CD4-positive, alpha-beta memory T cell (primary cell): Measurements from ENCODE around the gene ABCF1. TPM values are rescaled to one million over a fixed set of nuclear protein-coding genes. Genes with fewer than 3 reads are reported as not detected.

ENCODE experiments used
- CTCF ChIA-PET: fragments of 350-600 bp; sonication (Branson Sonifier 250); formaldehyde crosslinking; loops from one replicate; lab custom pipeline; 2021; ENCODE audit warnings: inconsistent platforms; ENCODE audit not compliant: partially characterized antibody; lab: Charles Lee
- POLR2A ChIA-PET: fragments of 350-600 bp; sonication (Branson Sonifier 250); formaldehyde crosslinking; loops from one replicate; lab custom pipeline; 2021; ENCODE audit not compliant: partially characterized antibody; lab: Charles Lee
- DNase-seq, 5 donors: peaks; one replicate each; pipeline versions ENCODE4 v3.0.0 to v3.0.0-alpha.2; 2020 to 2022; ENCODE audit warnings: mixed read lengths in 1 of 5
- H3K27ac ChIP-seq: one replicate; pipeline ENCODE4 v1.7.0; 2013; ENCODE audit warnings: low read depth, low read length
- H3K27me3 ChIP-seq: 2 replicates; pipeline ENCODE4 v1.7.0; 2013; ENCODE audit warnings: mild to moderate bottlenecking, low read length, moderate library complexity; ENCODE audit not compliant: insufficient read depth
- H3K36me3 ChIP-seq: 2 replicates; pipeline ENCODE4 v1.7.0; 2013; ENCODE audit warnings: mild to moderate bottlenecking, low read length, moderate library complexity; ENCODE audit not compliant: insufficient read depth
- H3K4me1 ChIP-seq: 2 replicates; pipeline ENCODE4 v1.7.0; 2013; ENCODE audit warnings: mild to moderate bottlenecking, low read length, moderate library complexity; ENCODE audit not compliant: insufficient read depth
- H3K4me3 ChIP-seq, 2 donors: one replicate each; pipeline ENCODE4 v1.7.0; 2013; ENCODE audit warnings: low read length in 2 of 2, mild to moderate bottlenecking in 1 of 2
- H3K9me3 ChIP-seq, 2 donors: one replicate each; pipeline ENCODE4 v1.7.0; 2013; ENCODE audit warnings: low read length in 2 of 2, control low read depth in 1 of 2; ENCODE audit not compliant: control insufficient read depth in 1 of 2
- H3K27ac Mint-ChIP-seq, 7 donors: one replicate each; pipeline ENCODE4 v1.8.0; 2020 to 2021; ENCODE audit warnings: mixed read lengths in 7 of 7, mild to moderate bottlenecking in 6 of 7, inconsistent platforms in 3 of 7, moderate library complexity in 3 of 7
- H3K27me3 Mint-ChIP-seq, 2 donors: one replicate each; pipeline ENCODE4 v1.8.0; 2020 to 2021; ENCODE audit warnings: mixed read lengths in 2 of 2
- H3K36me3 Mint-ChIP-seq, 2 donors: one replicate each; pipeline ENCODE4 v1.8.0; 2020 to 2021; ENCODE audit warnings: mixed read lengths in 2 of 2, inconsistent platforms in 1 of 2, mild to moderate bottlenecking in 1 of 2
- H3K4me1 Mint-ChIP-seq, 4 donors: one replicate each; pipeline ENCODE4 v1.8.0; 2020 to 2021; ENCODE audit warnings: mixed read lengths in 4 of 4, mild to moderate bottlenecking in 1 of 4
- H3K4me3 Mint-ChIP-seq, 8 donors: one replicate each; pipeline ENCODE4 v1.8.0; 2020 to 2021; ENCODE audit warnings: mixed read lengths in 8 of 8, mild to moderate bottlenecking in 7 of 8, moderate library complexity in 6 of 8, inconsistent platforms in 3 of 8
- H3K9me3 Mint-ChIP-seq, 8 donors: one replicate each; pipeline ENCODE4 v1.8.0; 2020 to 2021; ENCODE audit warnings: mixed read lengths in 8 of 8, mild to moderate bottlenecking in 5 of 8, inconsistent platforms in 3 of 8, moderate library complexity in 1 of 8
- intact Hi-C: fragments of 100-400 bp; cut with micrococcal nuclease; formaldehyde crosslinking; loops from one replicate; pipeline ENCODE4 v1.15.1; 2023
- polyA plus RNA-seq, 2 donors: library from polyadenylated mRNA; unstranded; fragments of 300-500 nt; fragmentation: Illumina TruSeq; gene quantifications; one replicate each; pipeline ENCODE4 v1.2.3, GENCODE V29; 2021
- total RNA-seq, 2 experiments: library from RNA; stranded (reverse); gene quantifications; one replicate each; pipeline ENCODE4 v1.2.3, GENCODE V29; 2021

Gene ABCF1
- total and polyA plus RNA-seq, 4 experiments from 2014 or later = 7.5 to 66.8 (median 53.7) TPM

GRCh38 chr6:30598912-30599624 is 27.8 kb downstream of the ABCF1 start:
- Histone ChIP-seq H3K9me3 (no peaks in the 10 kb centered on the region), H3K4me1 (no peaks in the 10 kb centered on the region), H3K4me3 (no peak overlapping the region), H3K27ac (no peak overlapping the region), H3K27me3 (no peaks in the 10 kb centered on the region), H3K36me3 (peaks cover 44% of the 10 kb centered on the region)
- Mint-ChIP-seq H3K27me3 (no peaks in the 10 kb centered on the region), H3K4me1 (peaks cover 9 to 28% (median 17%) of the 10 kb centered on the region in 4 donors), H3K27ac (no peak overlapping the region), H3K36me3 (peaks cover 21 to 47% of the 10 kb centered on the region in 2 donors), H3K4me3 (no peak overlapping the region), H3K9me3 (no peaks in the 10 kb centered on the region)
- intact Hi-C loops = no loop called here
- POLR2A ChIA-PET = interaction anchor here (0.7 to 8.5 kb wide), 18 partner anchors 7 to 148 kb away, joined by 3 to 132 read pairs (median 12); partner anchors contain the start of genes ABCF1, GNL1, HLA-E and MRPS18B
- no peak for DNase-seq
- CTCF ChIA-PET = interaction anchor here (0.8 to 10.7 kb wide), 15 partner anchors 7 to 145 kb away, joined by 3 to 242 read pairs (median 12); partner anchors contain the start of gene MDC1

- H3K4me1 ChIP-seq = no peaks in the 10 kb centered on the region
- no peak overlapping the region for H3K27ac Mint-ChIP-seq
- H3K9me3 Mint-ChIP-seq = no peaks in the 10 kb centered on the region
- ChIA-PET CTCF (interaction anchor here (1.3 to 10.7 kb wide), 6 partner anchors 14 to 131 kb away, joined by 6 to 242 read pairs (median 42); no protein-coding TSS in a partner anchor), POLR2A (interaction anchor here (0.9 to 8.5 kb wide), 13 partner anchors 11 to 131 kb away, joined by 3 to 132 read pairs (median 8); partner anchors contain the start of genes HLA-E, MRPS18B and PPP1R10)
- no peaks in the 10 kb centered on the region for H3K27me3 Mint-ChIP-seq
- peaks cover 45% of the 10 kb centered on the region for H3K36me3 ChIP-seq
- no peak overlapping the region for H3K27ac ChIP-seq
- no peak for DNase-seq
- peaks cover 25 to 53% of the 10 kb centered on the region in 2 donors for H3K36me3 Mint-ChIP-seq
- intact Hi-C loops = no loop called here
- no peaks in the 10 kb centered on the region for H3K9me3 ChIP-seq
- H3K27me3 ChIP-seq = no peaks in the 10 kb centered on the region
- H3K4me1 Mint-ChIP-seq = peaks cover 9 to 24% (median 18%) of the 10 kb centered on the region in 4 donors
- no peak overlapping the region for H3K4me3 ChIP-seq
- no peak overlapping the region for H3K4me3 Mint-ChIP-seq
These were observed 28.5 kb downstream of the ABCF1 start for GRCh38 chr6:30599625-30600324.

DNA sequence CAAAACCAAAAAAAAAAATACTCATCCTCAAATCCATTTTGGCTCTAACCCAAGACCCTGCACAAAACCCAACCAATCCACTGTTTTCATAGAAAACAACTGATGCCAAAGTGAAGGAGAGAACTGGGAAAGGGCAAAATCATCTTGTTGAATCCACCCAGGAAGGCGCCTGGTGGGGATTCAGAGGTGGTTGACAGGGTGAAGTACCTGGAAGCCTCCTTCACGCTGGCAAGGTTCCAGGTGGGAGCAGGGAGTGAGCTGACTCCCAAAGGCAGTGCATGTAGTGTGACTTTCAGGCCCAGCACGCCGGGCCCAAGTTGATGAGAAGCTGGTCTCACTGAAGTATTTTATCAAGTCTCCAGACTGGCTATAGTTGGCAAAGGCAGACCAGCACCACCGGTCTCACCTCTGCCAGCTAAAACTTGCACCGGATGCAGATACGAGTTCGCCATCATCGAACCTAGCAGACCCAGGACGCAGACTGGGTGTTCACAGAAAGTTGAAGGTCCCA is 29.3 kb downstream of the ABCF1 start:
- H3K27me3 ChIP-seq = no peaks in the 10 kb centered on the region
- H3K4me3 ChIP-seq = no peak overlapping the region
- no peak overlapping the region for H3K27ac ChIP-seq
- CTCF ChIA-PET = interaction anchor here (2.1 to 10.7 kb wide), 4 partner anchors 15 to 130 kb away, joined by 8 to 242 read pairs (median 144); no protein-coding TSS in a partner anchor
- H3K36me3 ChIP-seq = peaks cover 51% of the 10 kb centered on the region
- H3K9me3 Mint-ChIP-seq = no peaks in the 10 kb centered on the region
- peaks cover 31 to 55% of the 10 kb centered on the region in 2 donors for H3K36me3 Mint-ChIP-seq
- intact Hi-C loops = no loop called here
- H3K27ac Mint-ChIP-seq = peak overlapping the region in 2 of 7 donors; percentile 41 to 64
- no peaks in the 10 kb centered on the region for H3K4me1 ChIP-seq
- POLR2A ChIA-PET = interaction anchor here (0.6 to 8.5 kb wide), 13 partner anchors 8 to 219 kb away, joined by 3 to 132 read pairs (median 6); partner anchors contain the start of genes MRPS18B and PPP1R10
- peaks cover 7 to 26% (median 17%) of the 10 kb centered on the region in 4 donors for H3K4me1 Mint-ChIP-seq
- H3K9me3 ChIP-seq = no peaks in the 10 kb centered on the region
- H3K4me3 Mint-ChIP-seq = no peak overlapping the region
- no peak for DNase-seq
- H3K27me3 Mint-ChIP-seq = no peaks in the 10 kb centered on the region

GRCh38 chr6:30601436-30601814 is 30.2 kb downstream of the ABCF1 start:
- Histone ChIP-seq H3K36me3 (peaks cover 59% of the 10 kb centered on the region), H3K9me3 (no peaks in the 10 kb centered on the region), H3K4me3 (no peak overlapping the region), H3K27me3 (no peaks in the 10 kb centered on the region), H3K4me1 (no peaks in the 10 kb centered on the region), H3K27ac (no peak overlapping the region)
- no peak overlapping the region for H3K4me3 Mint-ChIP-seq
- peak overlapping the region in 5 of 7 donors; percentile 26 to 88 (median 36) for H3K27ac Mint-ChIP-seq
- intact Hi-C loops = no loop called here
- no peak for DNase-seq
- H3K4me1 Mint-ChIP-seq = peaks cover 10 to 30% (median 21%) of the 10 kb centered on the region in 4 donors
- ChIA-PET CTCF (interaction anchor here (1.0 to 10.7 kb wide), 4 partner anchors 10 to 129 kb away, joined by 4 to 242 read pairs (median 120); no protein-coding TSS in a partner anchor), POLR2A (interaction anchor here (0.9 to 8.5 kb wide), 10 partner anchors 9 to 120 kb away, joined by 3 to 132 read pairs (median 6); partner anchors contain the start of gene ABCF1)
- H3K9me3 Mint-ChIP-seq = no peaks in the 10 kb centered on the region
- no peaks in the 10 kb centered on the region for H3K27me3 Mint-ChIP-seq
- peaks cover 39 to 62% of the 10 kb centered on the region in 2 donors for H3K36me3 Mint-ChIP-seq

- H3K27ac ChIP-seq = no peak overlapping the region
- H3K27me3 ChIP-seq = no peaks in the 10 kb centered on the region
- H3K36me3 ChIP-seq = peaks cover 65% of the 10 kb centered on the region
- H3K4me1 Mint-ChIP-seq = peaks cover 12 to 31% (median 23%) of the 10 kb centered on the region in 4 donors
- H3K9me3 Mint-ChIP-seq = no peaks in the 10 kb centered on the region
- ChIA-PET CTCF (interaction anchor here (1.0 to 10.7 kb wide), 3 partner anchors 11 to 118 kb away, joined by 4 to 242 read pairs (median 233); no protein-coding TSS in a partner anchor), POLR2A (interaction anchor here (0.9 to 8.5 kb wide), 9 partner anchors 9 to 120 kb away, joined by 3 to 132 read pairs (median 8); partner anchors contain the start of gene ABCF1)
- no peaks in the 10 kb centered on the region for H3K9me3 ChIP-seq
- H3K4me1 ChIP-seq = peaks cover under 1% of the 10 kb centered on the region
- no peak overlapping the region for H3K4me3 Mint-ChIP-seq
- no peaks in the 10 kb centered on the region for H3K27me3 Mint-ChIP-seq
- intact Hi-C loops = no loop called here
- no peak overlapping the region for H3K4me3 ChIP-seq
- no peak for DNase-seq
- peaks cover 44 to 68% of the 10 kb centered on the region in 2 donors for H3K36me3 Mint-ChIP-seq
- peak overlapping the region in 4 of 7 donors; percentile 26 to 88 (median 30) for H3K27ac Mint-ChIP-seq
These were observed 30.8 kb downstream of the ABCF1 start for GRCh38 chr6:30601815-30602641.

DNA sequence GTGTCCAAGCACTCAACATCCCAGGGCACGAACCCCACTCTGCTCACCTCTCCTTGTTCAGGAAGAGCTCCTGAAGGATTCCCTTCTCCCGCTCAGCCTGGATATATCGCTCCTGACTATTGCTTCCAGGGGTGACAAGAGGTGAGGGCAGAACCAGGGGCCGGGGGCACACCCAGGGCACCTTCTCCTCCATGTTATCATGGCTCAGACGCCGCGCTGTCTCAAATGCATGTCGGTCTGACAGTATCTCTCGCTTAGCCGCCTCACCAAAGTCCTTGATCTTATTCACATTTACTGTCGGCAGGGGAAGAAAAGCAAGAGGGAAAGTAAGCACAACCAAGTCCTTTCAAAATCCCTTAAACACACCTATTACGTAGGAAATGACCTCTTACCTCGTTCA is 32.7 kb downstream of the ABCF1 start:
- peaks cover 54 to 78% of the 10 kb centered on the region in 2 donors for H3K36me3 Mint-ChIP-seq
- DNase-seq = no peak
- Histone ChIP-seq H3K27ac (no peak overlapping the region), H3K27me3 (no peaks in the 10 kb centered on the region), H3K4me3 (no peak overlapping the region), H3K36me3 (peaks cover 83% of the 10 kb centered on the region), H3K4me1 (peaks cover 14% of the 10 kb centered on the region), H3K9me3 (no peaks in the 10 kb centered on the region)
- intact Hi-C loops = no loop called here
- no peaks in the 10 kb centered on the region for H3K27me3 Mint-ChIP-seq
- H3K27ac Mint-ChIP-seq = peak overlapping the region in 6 of 7 donors; percentile 6 to 64 (median 52)
- no peaks in the 10 kb centered on the region for H3K9me3 Mint-ChIP-seq
- H3K4me3 Mint-ChIP-seq = no peak overlapping the region
- ChIA-PET CTCF (interaction anchor here (0.7 kb wide), 1 partner anchor 59 kb away, joined by 3 read pairs; no protein-coding TSS in a partner anchor), POLR2A (interaction anchor here (1.8 to 4.7 kb wide), 2 partner anchors 11 to 61 kb away, joined by 5 to 59 read pairs; no protein-coding TSS in a partner anchor)
- peaks cover 8 to 37% (median 27%) of the 10 kb centered on the region in 4 donors for H3K4me1 Mint-ChIP-seq
